ENCODE results near the gene MZT2A. TPM values are rescaled to one million over a fixed set of nuclear protein-coding genes. Genes with fewer than 3 reads are reported as not detected.
"Not testable (repeated sequence)": the region's sequence is repeated elsewhere in the genome, so short reads cannot be mapped to it uniquely, and the experiment has no call there.

MZT2A gene
- total RNA-seq, 1 donor from 2014 or later, result 45.0 TPM

- DNase-seq (ENCODE audit: low spot score), result not testable (repeated sequence)
Observed at GRCh38 chr2:131495506-131495905, 3.3 kb upstream of the MZT2A start.

GRCh38 chr2:131493199-131493968 lies 1.2 kb upstream of the MZT2A start:
- Histone ChIP-seq H3K27ac (peak overlapping the region; percentile 80), H3K27me3 (no peaks in the 10 kb centered on the region), H3K4me2 (peak overlapping the region; percentile 96), H3K36me3 (no peaks in the 10 kb centered on the region), H3K9ac (peak overlapping the region; percentile 87), H3F3A (ENCODE audit: low read depth) (peaks cover 13% of the 10 kb centered on the region), H2AFZ (replicated peaks) (peak overlapping the region; percentile 99), H3K9me3 (ENCODE audit: low read depth) (no peaks in the 10 kb centered on the region), H4K20me1 (ENCODE audit: low read depth) (peaks cover 10% of the 10 kb centered on the region), H3K79me2 (ENCODE audit: low read depth) (peaks cover 67% of the 10 kb centered on the region), H3K4me3 (peak overlapping the region; percentile 87), H3K4me1 (peaks cover 8% of the 10 kb centered on the region)
- Mint-ChIP-seq H3K27ac (peak overlapping the region; percentile 92), H3K9me3 (no peaks in the 10 kb centered on the region), H3K27me3 (ENCODE audit: insufficient read depth, low read depth) (peaks cover 8% of the 10 kb centered on the region), H3K4me3 (peak overlapping the region; percentile 95), H3K36me3 (peaks cover 6% of the 10 kb centered on the region), H3K4me1 (peaks cover 26% of the 10 kb centered on the region)
- TF ChIP-seq EZH2phosphoT487 (IDR thresholded peaks at IDR 0.05) (no peak), EZH2 (IDR thresholded peaks at IDR 0.05) (no peak)
- no peak for DNase-seq (ENCODE audit: low spot score)

More at GRCh38 chr2:131495506-131495905, 3.3 kb upstream of the MZT2A start:
- not testable (repeated sequence) for H3K9ac ChIP-seq; H3K4me2 ChIP-seq; H3K27me3 Mint-ChIP-seq (ENCODE audit: insufficient read depth, low read depth); H3K4me1 ChIP-seq; H3K27me3 ChIP-seq; H3K27ac Mint-ChIP-seq; H2AFZ ChIP-seq (replicated peaks); H3K36me3 Mint-ChIP-seq; H3K9me3 ChIP-seq (ENCODE audit: low read depth); H3K27ac ChIP-seq; H3K4me3 ChIP-seq; H3K9me3 Mint-ChIP-seq; H3K36me3 ChIP-seq
- Mint-ChIP-seq H3K4me3 (peak overlapping the region; percentile 30), H3K4me1 (peaks cover 21% of the 10 kb centered on the region)
- Histone ChIP-seq H4K20me1 (ENCODE audit: low read depth) (peaks cover 10% of the 10 kb centered on the region), H3F3A (ENCODE audit: low read depth) (peaks cover 13% of the 10 kb centered on the region), H3K79me2 (ENCODE audit: low read depth) (peaks cover 57% of the 10 kb centered on the region)

GRCh38 chr2:131492418-131493198 lies 411 bp upstream of the MZT2A start:
- H3K36me3 Mint-ChIP-seq, result no peaks in the 10 kb centered on the region
- H3K27me3 Mint-ChIP-seq (ENCODE audit: insufficient read depth, low read depth), result peaks cover 8% of the 10 kb centered on the region
- no peaks in the 10 kb centered on the region for H3K36me3 ChIP-seq
- peak overlapping the region; percentile 87 for H3K4me3 ChIP-seq
- H2AFZ ChIP-seq (replicated peaks), result peak overlapping the region; percentile 99
- TF ChIP-seq EZH2 (IDR thresholded peaks at IDR 0.05) (no peak), CTCF (IDR thresholded peaks at IDR 0.05) (peak; percentile 67)
- H3F3A ChIP-seq (ENCODE audit: low read depth), result peaks cover 13% of the 10 kb centered on the region
- DNase-seq (ENCODE audit: low spot score), result peak; percentile 98
- H3K27ac ChIP-seq, result peak overlapping the region; percentile 80
- peak overlapping the region; percentile 87 for H3K9ac ChIP-seq
- peaks cover 26% of the 10 kb centered on the region for H3K4me1 Mint-ChIP-seq
- H3K27ac Mint-ChIP-seq, result no peak overlapping the region
- no peaks in the 10 kb centered on the region for H3K9me3 Mint-ChIP-seq
- H4K20me1 ChIP-seq (ENCODE audit: low read depth), result peaks cover 10% of the 10 kb centered on the region
- H3K79me2 ChIP-seq (ENCODE audit: low read depth), result peaks cover 61% of the 10 kb centered on the region
- H3K4me1 ChIP-seq, result peaks cover 8% of the 10 kb centered on the region
- no peaks in the 10 kb centered on the region for H3K27me3 ChIP-seq
- H3K9me3 ChIP-seq (ENCODE audit: low read depth), result no peaks in the 10 kb centered on the region
- peak overlapping the region; percentile 96 for H3K4me2 ChIP-seq
- H3K4me3 Mint-ChIP-seq, result peak overlapping the region; percentile 95

GRCh38 chr2:131491469-131491836 lies 744 bp downstream of the MZT2A start:
- Histone ChIP-seq H3K79me2 (ENCODE audit: low read depth) (peaks cover 50% of the 10 kb centered on the region), H3K4me3 (peak overlapping the region; percentile 34), H3F3A (ENCODE audit: low read depth) (peaks cover 13% of the 10 kb centered on the region), H3K4me2 (peak overlapping the region; percentile 71)
- not testable (repeated sequence) for H3K36me3 ChIP-seq; H4K20me1 ChIP-seq (ENCODE audit: low read depth); H2AFZ ChIP-seq (replicated peaks); H3K9ac ChIP-seq; H3K4me1 ChIP-seq; H3K9me3 ChIP-seq (ENCODE audit: low read depth); H3K27ac Mint-ChIP-seq; H3K36me3 Mint-ChIP-seq; H3K27me3 ChIP-seq; H3K27ac ChIP-seq; H3K27me3 Mint-ChIP-seq (ENCODE audit: insufficient read depth, low read depth); H3K9me3 Mint-ChIP-seq
- peak; percentile 36 for DNase-seq (ENCODE audit: low spot score)
- Mint-ChIP-seq H3K4me1 (peaks cover 26% of the 10 kb centered on the region), H3K4me3 (peak overlapping the region; percentile 82)

- Mint-ChIP-seq H3K4me3 (peak overlapping the region; percentile 82), H3K27ac (peak overlapping the region; percentile 17), H3K4me1 (peaks cover 29% of the 10 kb centered on the region)
- not testable (repeated sequence) for H3K9me3 ChIP-seq (ENCODE audit: low read depth); H2AFZ ChIP-seq (replicated peaks); H3K9ac ChIP-seq; H4K20me1 ChIP-seq (ENCODE audit: low read depth); H3K36me3 Mint-ChIP-seq; H3K36me3 ChIP-seq; H3K4me1 ChIP-seq; H3K27me3 Mint-ChIP-seq (ENCODE audit: insufficient read depth, low read depth); H3K9me3 Mint-ChIP-seq; H3K27ac ChIP-seq; H3K27me3 ChIP-seq
- H3K79me2 ChIP-seq (ENCODE audit: low read depth), result peaks cover 44% of the 10 kb centered on the region
- peak overlapping the region; percentile 71 for H3K4me2 ChIP-seq
- H3K4me3 ChIP-seq, result peak overlapping the region; percentile 34
- DNase-seq (ENCODE audit: low spot score), result peak; percentile 15
- peaks cover 13% of the 10 kb centered on the region for H3F3A ChIP-seq (ENCODE audit: low read depth)
Observed at GRCh38 chr2:131490616-131491468, 1.4 kb downstream of the MZT2A start.
